Left lobe of liver (tissue), 2 donors: ENCODE measurements around the gene EIF3J. TPM values are rescaled to one million over a fixed set of nuclear protein-coding genes. Genes with fewer than 3 reads are reported as not detected.

Experiments
- ATAC-seq: fragments of 200-7000 bp; cut with Tn5 transposase; one replicate; pipeline ENCODE4 v1.9.1; 2020; ENCODE audit warnings: mild to moderate bottlenecking, moderate library complexity
- DNase-seq: peaks from one replicate; pipeline ENCODE4 v3.0.0-alpha.2; 2020; ENCODE audit warnings: low spot score
- total RNA-seq: library from RNA; stranded (reverse); gene quantifications from one replicate; pipeline ENCODE4 v1.2.1, GENCODE V29; 2021
- donor health status: DM: no; HTN: no; CAD: no; lungs with moderate emphysema.
- donor health status: DM: no; HTN: yes; CAD: no.

Gene EIF3J
- total RNA-seq, 1 donor from 2014 or later, result 33.0 TPM

- no peak for DNase-seq
Observed at GRCh38 chr15:44591326-44591725, 54.4 kb downstream of the EIF3J start.

GRCh38 chr15:44593042-44593736 lies 56.2 kb downstream of the EIF3J start:
- DNase-seq, result no peak
- ATAC-seq, result peak; percentile 38

More at GRCh38 chr15:44591326-44591725, 54.4 kb downstream of the EIF3J start:
- ATAC-seq, result no peak

DNA sequence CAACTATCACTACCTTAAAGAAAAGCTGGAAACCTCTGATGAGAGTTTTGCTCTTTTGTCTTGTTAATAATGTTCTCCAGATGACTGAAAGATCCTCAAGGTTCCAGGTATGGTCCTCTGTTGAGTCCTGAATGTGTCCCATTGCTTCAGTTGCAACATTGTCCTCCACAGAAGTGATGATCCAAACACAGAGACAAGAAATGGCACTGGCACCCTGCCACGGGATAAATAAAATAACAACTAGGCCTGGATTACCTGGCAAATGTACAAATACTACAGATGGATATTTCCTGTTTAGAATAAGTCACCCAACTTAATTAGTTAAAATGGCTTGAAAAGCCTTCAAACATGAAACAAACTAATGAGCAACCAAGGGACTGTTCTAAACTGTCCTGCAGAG lies 58.3 kb downstream of the EIF3J start:
- peak; percentile 70 for ATAC-seq
- peak; percentile 55 for DNase-seq

DNA sequence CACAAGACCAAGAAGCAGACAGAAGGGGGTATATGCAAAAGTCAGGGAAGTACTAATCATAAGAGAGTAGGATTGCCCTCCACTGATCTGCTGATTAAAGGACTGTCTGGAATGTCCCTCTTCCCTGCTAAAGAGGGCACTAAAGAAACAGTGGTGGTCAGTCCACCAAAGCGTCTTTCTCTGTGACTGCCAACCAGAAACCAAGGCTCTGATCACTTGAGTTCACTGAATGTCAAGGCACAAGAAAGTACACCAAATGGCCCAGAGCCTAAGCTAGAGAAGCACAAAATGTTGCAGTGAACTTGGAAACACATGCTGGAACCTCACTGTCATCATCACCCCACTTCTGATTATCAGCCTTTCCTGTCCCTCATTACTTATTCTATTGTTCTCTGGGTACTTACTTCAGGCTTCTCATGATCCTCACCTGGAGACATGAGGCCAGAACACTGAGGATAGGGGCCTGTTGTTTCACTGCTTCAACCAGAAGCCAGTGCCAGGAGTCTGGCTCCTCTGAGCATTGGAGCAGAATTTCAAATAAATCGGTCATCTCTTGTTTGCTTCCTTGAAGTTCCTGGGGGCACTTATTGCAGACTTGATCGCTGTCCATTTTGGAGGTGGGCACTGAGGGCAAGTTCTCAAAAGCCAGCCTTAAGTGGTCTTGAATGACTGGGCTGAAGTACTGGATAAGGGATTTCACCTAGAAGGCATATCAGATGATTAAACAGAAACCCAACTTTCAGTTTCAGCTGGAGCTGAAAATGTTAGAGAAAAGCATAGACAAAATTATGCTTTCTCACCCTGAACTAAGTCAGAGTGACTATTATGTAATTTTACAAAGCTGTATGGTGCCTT lies 58.9 kb downstream of the EIF3J start:
- ATAC-seq, result no peak
- DNase-seq, result no peak

DNA sequence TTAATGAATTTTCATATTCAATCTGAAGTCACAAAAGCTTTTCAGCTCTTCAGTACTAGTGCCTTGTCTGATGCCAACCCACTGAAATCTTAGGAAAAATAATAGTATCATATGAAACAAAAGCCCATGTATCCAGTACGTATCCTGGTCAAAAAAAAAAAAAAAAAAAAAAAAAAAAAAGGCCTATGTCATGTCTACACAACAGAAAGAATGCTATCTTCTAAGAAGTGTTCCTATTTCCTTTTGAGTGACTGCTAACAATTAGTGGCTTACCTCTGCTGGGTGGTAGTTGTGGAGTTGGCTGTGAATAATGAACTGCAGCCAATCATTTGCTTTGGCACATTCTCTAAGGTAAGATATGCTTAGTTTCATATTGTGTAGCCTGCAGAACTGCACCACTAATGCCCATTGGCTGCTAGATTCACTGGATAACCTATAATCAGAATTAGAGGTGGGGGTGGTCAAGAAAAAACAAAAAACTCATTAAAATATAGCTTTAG lies 59.6 kb downstream of the EIF3J start:
- no peak for DNase-seq

DNA sequence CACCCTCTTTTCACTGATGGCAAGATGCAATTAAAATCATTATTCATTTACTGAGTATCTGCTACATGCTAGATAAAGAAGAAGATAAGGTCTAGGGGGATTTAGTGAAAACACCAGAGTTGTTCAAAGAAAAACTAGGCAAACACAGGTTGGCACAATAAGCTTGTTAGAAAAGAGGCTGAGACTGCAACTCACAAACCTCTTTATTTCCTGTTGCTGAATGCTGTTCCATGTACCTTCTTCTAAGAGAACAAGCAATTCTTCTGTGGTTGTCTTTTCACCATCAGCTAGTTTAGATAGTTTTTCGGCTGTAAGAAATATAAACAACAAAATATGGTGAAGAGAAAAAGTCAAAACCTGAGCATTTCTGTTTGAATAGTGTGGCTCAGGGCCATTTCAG lies 61.1 kb downstream of the EIF3J start:
- DNase-seq, result no peak
- no peak for ATAC-seq

More for the DNA sequence above, 59.6 kb downstream of the EIF3J start:
- no peak for ATAC-seq

- no peak for DNase-seq
- ATAC-seq, result no peak
Observed at GRCh38 chr15:44598892-44599291, 61.9 kb downstream of the EIF3J start.

DNA sequence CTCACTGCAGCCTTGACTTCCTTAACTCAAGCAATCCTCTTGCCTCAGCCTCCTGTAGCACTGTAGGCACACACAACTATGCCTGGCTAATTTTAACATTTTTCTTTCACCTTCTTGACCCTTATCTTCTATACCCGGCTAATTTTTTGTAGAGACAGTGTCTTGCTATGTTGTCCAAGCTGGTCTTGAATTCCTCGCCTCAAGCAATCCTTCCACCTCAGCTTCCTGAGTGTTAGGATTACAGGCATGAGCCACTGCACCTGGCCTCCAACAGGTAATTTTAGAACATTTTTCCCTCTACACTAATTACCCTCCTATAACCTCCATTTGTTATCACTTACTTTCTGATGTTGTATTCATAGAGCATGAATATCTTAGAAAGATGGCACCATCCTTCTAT lies 66.2 kb downstream of the EIF3J start:
- ATAC-seq, result no peak
- no peak for DNase-seq

GRCh38 chr15:44606740-44607139 lies 69.8 kb downstream of the EIF3J start:
- ATAC-seq (no peak), DNase-seq (no peak)

Other genes starting within 250 kb of the EIF3J start
- 45.4 TPM for gene GOLM2, start 248.4 kb upstream of the EIF3J start, total RNA-seq
- 10.7 TPM for gene CTDSPL2, start 109.5 kb upstream of the EIF3J start, total RNA-seq
- 40.6 TPM for gene SPG11, start 126.5 kb downstream of the EIF3J start, total RNA-seq
- 0.58 TPM for gene PATL2, start 174.2 kb downstream of the EIF3J start, total RNA-seq
- 809 TPM for gene B2M, start 174.4 kb downstream of the EIF3J start, total RNA-seq
- 5.2 TPM for gene TRIM69, start 199.4 kb downstream of the EIF3J start, total RNA-seq